VCaP (cell line): ENCODE measurements around the gene ZNF469.

Experiments
- H3K27ac ChIP-seq: fragments of 450-650 bp; 2 replicates; pipeline ENCODE4 v1.5.1; 2017
- TF ChIP-seq, protein P1 (sequence below): fragments of 450-650 bp; conservative IDR thresholded peaks from 2 replicates; pipeline ENCODE4 v1.5.1; 2017; ENCODE audit warnings: mild to moderate bottlenecking, moderate library complexity

Gene ZNF469

DNA sequence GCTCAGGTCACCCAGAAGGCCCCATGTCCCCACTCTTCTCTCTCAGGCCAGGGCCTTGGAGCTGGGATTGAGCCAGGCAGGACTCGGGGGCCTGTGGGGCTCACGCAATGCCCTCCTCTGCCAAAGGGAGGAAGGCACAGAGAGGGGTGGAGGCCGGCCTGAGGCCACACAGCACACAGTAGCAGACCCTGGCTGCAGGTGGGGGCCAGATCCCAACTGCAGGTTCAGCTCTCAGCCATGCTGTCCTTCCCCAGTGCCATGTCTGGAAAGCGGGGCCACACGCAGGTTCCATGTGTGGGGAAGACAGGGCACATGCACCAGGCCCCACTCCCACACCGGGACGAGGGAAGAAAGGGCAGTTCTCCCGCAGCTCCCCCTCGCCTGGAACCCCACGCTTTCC is 37.0 kb downstream of the ZNF469 start:
- no peak overlapping the region for H3K27ac ChIP-seq
- TF ChIP-seq, protein P1, sequence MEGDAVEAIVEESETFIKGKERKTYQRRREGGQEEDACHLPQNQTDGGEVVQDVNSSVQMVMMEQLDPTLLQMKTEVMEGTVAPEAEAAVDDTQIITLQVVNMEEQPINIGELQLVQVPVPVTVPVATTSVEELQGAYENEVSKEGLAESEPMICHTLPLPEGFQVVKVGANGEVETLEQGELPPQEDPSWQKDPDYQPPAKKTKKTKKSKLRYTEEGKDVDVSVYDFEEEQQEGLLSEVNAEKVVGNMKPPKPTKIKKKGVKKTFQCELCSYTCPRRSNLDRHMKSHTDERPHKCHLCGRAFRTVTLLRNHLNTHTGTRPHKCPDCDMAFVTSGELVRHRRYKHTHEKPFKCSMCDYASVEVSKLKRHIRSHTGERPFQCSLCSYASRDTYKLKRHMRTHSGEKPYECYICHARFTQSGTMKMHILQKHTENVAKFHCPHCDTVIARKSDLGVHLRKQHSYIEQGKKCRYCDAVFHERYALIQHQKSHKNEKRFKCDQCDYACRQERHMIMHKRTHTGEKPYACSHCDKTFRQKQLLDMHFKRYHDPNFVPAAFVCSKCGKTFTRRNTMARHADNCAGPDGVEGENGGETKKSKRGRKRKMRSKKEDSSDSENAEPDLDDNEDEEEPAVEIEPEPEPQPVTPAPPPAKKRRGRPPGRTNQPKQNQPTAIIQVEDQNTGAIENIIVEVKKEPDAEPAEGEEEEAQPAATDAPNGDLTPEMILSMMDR: no peak

DNA sequence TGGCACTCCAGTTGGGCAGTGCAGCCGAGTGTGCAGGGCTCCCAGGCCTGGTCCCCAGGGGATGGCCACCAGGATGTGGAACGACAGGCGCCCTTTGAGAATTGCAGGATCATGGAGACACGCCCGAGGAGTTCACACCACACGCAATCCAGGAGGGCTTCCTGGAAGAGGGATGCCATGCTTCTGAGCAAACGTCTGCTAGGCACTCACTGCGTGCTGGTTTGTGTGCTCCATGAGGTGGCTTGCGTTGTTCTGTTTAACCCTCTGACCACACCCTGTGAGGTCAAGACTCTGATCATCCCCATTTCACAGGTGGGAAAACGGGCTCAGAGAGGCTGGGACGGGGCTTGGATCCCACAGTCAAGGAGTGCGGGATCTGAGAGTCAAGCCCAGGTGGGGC is 37.7 kb downstream of the ZNF469 start:
- TF ChIP-seq, protein P1: no peak
- no peak overlapping the region for H3K27ac ChIP-seq

DNA sequence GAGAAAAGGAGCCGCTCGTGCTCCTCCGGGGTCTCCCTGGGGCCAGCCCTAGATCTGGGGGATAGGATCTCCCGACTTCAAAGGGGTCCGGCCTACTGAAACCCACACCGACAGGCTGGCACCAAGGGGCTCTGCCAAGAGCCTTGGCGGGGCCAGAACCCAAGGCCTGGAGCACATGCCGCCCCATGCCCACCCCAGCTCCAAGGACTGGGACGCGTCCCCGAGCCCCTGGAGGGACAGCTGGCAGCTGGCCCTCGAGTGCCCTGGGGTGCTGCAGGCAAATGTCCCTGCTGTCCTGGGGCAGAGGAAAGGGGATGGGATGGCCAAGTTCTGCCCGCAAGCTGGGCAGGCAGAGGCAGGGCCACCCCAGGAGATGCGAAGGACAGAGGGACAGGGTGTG is 38.5 kb downstream of the ZNF469 start:
- no peak overlapping the region for H3K27ac ChIP-seq
- TF ChIP-seq, protein P1: no peak

DNA sequence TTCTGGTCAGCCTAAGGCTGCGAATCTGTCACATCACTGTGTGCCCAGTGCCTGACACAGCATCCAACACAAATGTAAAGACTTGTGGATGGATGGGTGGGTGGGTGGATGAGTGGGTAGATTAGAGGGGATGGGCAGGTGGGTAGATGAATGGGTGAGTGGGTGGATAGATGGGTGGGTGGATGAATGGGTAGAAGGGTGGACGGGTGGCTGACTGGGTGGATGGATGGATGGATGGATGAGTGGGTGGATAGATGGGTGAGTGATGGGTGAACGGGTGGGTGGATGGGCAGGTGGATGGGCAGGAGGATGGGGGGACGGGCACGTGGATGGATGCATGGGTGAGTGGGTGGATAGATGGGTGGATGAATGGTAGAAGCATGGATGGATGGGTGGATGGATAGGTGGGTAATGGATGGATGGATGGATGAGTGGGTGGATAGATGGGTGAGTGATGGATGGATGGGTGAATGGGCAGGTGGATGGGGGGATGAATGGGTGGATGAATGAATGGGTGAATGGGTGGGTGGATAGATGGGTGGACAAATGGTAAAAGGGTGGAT is 39.2 kb downstream of the ZNF469 start:
- TF ChIP-seq, protein P1: no peak
- no peak overlapping the region for H3K27ac ChIP-seq

DNA sequence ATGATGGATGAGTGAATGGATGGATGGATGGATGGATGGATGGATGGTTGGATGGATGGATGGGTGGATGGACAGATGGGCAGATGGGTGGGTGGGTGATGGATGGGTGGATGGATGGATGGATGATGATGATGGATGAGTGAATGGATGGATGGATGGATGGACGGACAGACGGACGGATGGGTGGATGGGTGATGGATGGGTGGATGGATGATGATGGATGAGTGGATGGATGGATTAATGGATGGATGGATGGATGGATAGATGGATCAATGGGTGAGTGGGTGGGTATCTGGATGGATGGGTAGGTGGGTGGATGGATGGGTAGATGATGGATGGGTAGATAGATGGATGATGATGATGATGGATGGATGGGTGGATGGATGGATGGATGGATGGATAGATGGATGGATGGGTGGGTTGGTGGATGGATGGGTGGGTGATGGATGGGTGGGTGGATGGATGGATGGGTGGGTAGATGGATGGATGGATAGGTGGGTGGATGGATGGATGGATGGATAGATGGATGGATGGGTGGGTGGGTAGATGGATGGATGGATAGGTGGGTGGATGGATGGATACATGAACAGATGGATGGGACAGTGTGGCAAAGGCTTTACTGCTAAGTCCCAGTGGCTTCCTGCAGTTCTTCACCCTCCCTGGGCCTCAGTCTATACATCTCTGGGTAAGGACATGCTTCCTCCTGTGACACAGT is 40.1 kb downstream of the ZNF469 start:
- TF ChIP-seq, protein P1: no peak
- H3K27ac ChIP-seq: no peak overlapping the region

DNA sequence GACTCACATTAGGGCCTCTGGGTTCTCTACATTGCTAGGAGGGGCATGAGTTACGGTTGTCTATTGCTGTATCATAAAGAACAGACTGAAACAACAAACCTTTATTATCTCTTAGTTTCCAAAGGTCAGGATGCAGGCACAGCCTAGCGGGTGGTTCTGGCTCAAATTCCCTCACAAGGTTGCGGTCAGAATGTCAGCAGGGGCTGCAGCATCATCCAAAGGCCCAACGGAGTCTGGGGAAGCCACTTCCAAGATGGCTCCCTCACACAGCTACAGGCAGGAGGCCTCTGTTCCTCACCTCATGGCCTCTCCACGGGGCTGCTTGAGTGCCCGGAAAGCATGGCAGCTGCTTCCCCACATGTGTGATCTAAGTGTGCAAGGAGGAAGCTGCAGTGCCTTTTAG is 40.7 kb downstream of the ZNF469 start:
- TF ChIP-seq, protein P1: no peak
- no peak overlapping the region for H3K27ac ChIP-seq

DNA sequence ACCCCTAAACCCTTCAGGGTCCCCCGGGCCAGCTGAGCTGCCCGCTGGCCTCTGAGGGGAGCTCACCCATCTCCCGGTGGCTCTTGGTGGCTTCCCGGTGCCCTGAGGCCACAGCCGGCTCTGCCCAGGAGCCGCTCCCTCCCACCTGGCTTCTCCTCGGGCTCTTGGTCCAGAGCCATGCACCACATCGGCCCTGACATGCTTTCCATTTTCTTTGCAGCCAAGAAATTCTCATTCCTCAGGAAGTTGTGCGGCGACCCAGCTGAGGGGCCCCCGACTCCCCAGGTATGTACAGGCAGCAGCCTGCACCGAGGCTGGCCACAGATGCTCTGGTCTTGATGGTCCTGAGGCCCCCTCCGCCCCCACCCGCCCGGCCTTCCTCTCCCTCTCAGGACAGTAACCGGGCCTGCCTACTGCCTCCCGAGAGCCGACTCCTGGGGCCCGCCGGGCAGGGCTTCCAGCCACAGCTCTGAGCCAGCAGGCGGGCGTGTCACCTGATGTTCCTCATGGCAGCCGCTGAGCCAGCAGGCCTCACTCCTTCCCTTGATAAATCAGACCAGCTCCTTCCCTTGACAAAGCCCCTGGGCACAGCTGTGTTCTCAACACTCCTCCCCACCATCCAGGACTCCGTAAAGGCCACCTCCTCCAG is 42.0 kb downstream of the ZNF469 start:
- H3K27ac ChIP-seq: no peak overlapping the region
- TF ChIP-seq, protein P1: no peak
